HEK293 (cell line): Measurements from ENCODE around the gene PLB1.

ENCODE experiments used
- CTCF ChIA-PET: fragments of 350-600 bp; formaldehyde crosslinking; extraction: SDS; loops from one replicate; lab custom pipeline; 2021; ENCODE audit warnings: antibody characterized with exemption; lab: Yijun Ruan, JAX
- POLR2A ChIA-PET: fragments of 300-600 bp; formaldehyde crosslinking; extraction: SDS; loops from one replicate; lab custom pipeline; 2020; ENCODE audit warnings: antibody characterized with exemption, inconsistent platforms; lab: Yijun Ruan, JAX
- H3K27ac ChIP-seq: fragments of 200-500 bp; sonication (Bioruptor generic); 2 replicates; pipeline ENCODE4 v1.5.1; 2014; ENCODE audit warnings: low read depth, low read length, control low read depth, inconsistent platforms; ENCODE audit errors: extremely low read depth
- H3K36me3 ChIP-seq, 2 experiments: fragments of 200-500 bp in 1 of 2; sonication (Bioruptor generic) in 1 of 2; 1 replicate in 1 of 2; 2 replicates in 1 of 2; pipeline ENCODE4 v1.5.1; 2014 to 2017; ENCODE audit warnings: inconsistent platforms in 2 of 2, low read length in 2 of 2; ENCODE audit not compliant: control insufficient read depth in 2 of 2, insufficient read depth in 1 of 2
- H3K4me1 ChIP-seq: fragments of 200-500 bp; sonication (Bioruptor generic); 2 replicates; pipeline ENCODE4 v1.5.1; 2014; ENCODE audit warnings: mild to moderate bottlenecking, low read length, inconsistent platforms; ENCODE audit not compliant: control insufficient read depth, insufficient read depth
- H3K4me3 ChIP-seq: 2 replicates; pipeline ENCODE4 v1.5.1; 2011; ENCODE audit warnings: low read depth, mild to moderate bottlenecking, control low read depth, low read length, moderate library complexity
- H3K9me3 ChIP-seq: fragments of 200-500 bp; sonication (Bioruptor generic); 2 replicates; pipeline ENCODE4 v1.5.1; 2014; ENCODE audit warnings: low read depth, low read length, inconsistent platforms; ENCODE audit not compliant: control insufficient read depth, insufficient read depth
- BCL11B ChIP-seq: fragments of 450-650 bp; formaldehyde crosslinking; IDR thresholded peaks from 2 replicates; pipeline ENCODE4 v1.5.1; 2016; ENCODE audit warnings: low read depth, missing biosample characterization, missing genetic modification characterization
- CTCF ChIP-seq: fragments of 450-650 bp; formaldehyde crosslinking; IDR thresholded peaks from 2 replicates; pipeline ENCODE4 v1.5.1; 2016; ENCODE audit warnings: missing biosample characterization, missing genetic modification characterization
- GLIS2 ChIP-seq: fragments of 450-650 bp; formaldehyde crosslinking; IDR thresholded peaks from 2 replicates; pipeline ENCODE4 v1.5.1; 2016; ENCODE audit warnings: missing biosample characterization, missing genetic modification characterization
- PRDM1 ChIP-seq: fragments of 450-650 bp; formaldehyde crosslinking; IDR thresholded peaks from 2 replicates; pipeline ENCODE4; 2016; ENCODE audit warnings: missing biosample characterization, missing genetic modification characterization
- REST ChIP-seq: fragments of 450-650 bp; formaldehyde crosslinking; IDR thresholded peaks from 2 replicates; pipeline ENCODE4 v1.5.1; 2016; ENCODE audit warnings: missing biosample characterization, missing genetic modification characterization
- TRIM28 ChIP-seq: IDR thresholded peaks from 2 replicates; pipeline ENCODE4 v1.6.1; 2011; ENCODE audit warnings: low read length, control low read depth, borderline replicate concordance
- TSHZ1 ChIP-seq: fragments of 450-650 bp; formaldehyde crosslinking; IDR thresholded peaks from 2 replicates; pipeline ENCODE4 v1.5.1; 2016; ENCODE audit warnings: missing biosample characterization, missing genetic modification characterization, borderline replicate concordance
- ZBTB17 ChIP-seq: fragments of 450-650 bp; formaldehyde crosslinking; IDR thresholded peaks from 2 replicates; pipeline ENCODE4 v1.5.1; 2016; ENCODE audit warnings: missing biosample characterization, missing genetic modification characterization
- ZNF223 ChIP-seq: fragments of 450-650 bp; formaldehyde crosslinking; IDR thresholded peaks from 2 replicates; pipeline ENCODE4 v1.5.1; 2016; ENCODE audit warnings: missing biosample characterization, missing genetic modification characterization
- ZNF274 ChIP-seq, 2 experiments: fragments of 200-500 bp in 1 of 2; fragments of 450-650 bp in 1 of 2; sonication (Bioruptor generic) in 1 of 2; formaldehyde crosslinking in 1 of 2; IDR thresholded peaks; 2 replicates each; pipeline versions ENCODE4 v1.5.1 to v1.6.1; 2014 to 2016; ENCODE audit warnings: borderline replicate concordance in 1 of 2, inconsistent platforms in 1 of 2, low read length in 1 of 2, missing biosample characterization in 1 of 2, missing genetic modification characterization in 1 of 2
- ZNF292 ChIP-seq: fragments of 450-650 bp; formaldehyde crosslinking; IDR thresholded peaks from 2 replicates; pipeline ENCODE4 v1.5.1; 2016; ENCODE audit warnings: low read depth, missing biosample characterization, missing genetic modification characterization, borderline replicate concordance
- ZNF513 ChIP-seq: fragments of 450-650 bp; IDR thresholded peaks from 2 replicates; pipeline ENCODE4 v1.5.1; 2018; ENCODE audit warnings: missing biosample characterization, missing genetic modification characterization
- ZNF555 ChIP-seq: fragments of 450-650 bp; formaldehyde crosslinking; conservative IDR thresholded peaks from 2 replicates; pipeline ENCODE4 v1.5.1; 2017; ENCODE audit warnings: missing biosample characterization, mild to moderate bottlenecking, missing genetic modification characterization, inconsistent platforms
- ZNF560 ChIP-seq: fragments of 450-650 bp; formaldehyde crosslinking; IDR thresholded peaks from 2 replicates; pipeline ENCODE4 v1.5.1; 2017; ENCODE audit warnings: missing biosample characterization, missing genetic modification characterization, borderline replicate concordance
- ZNF561 ChIP-seq: fragments of 450-650 bp; IDR thresholded peaks from 2 replicates; pipeline ENCODE4 v1.5.1; 2018; ENCODE audit warnings: missing biosample characterization, missing genetic modification characterization, borderline replicate concordance
- ZNF707 ChIP-seq: fragments of 450-650 bp; formaldehyde crosslinking; IDR thresholded peaks from 2 replicates; pipeline ENCODE4 v1.5.1; 2016; ENCODE audit warnings: missing biosample characterization, missing genetic modification characterization

The PLB1 gene

GRCh38 chr2:28568533-28568932 is 72.7 kb downstream of the PLB1 start (continued):
- no peak for TF ChIP-seq CTCF

GRCh38 chr2:28570431-28570830 is 74.6 kb downstream of the PLB1 start:
- Histone ChIP-seq H3K4me1 (no peaks in the 10 kb centered on the region), H3K9me3 (no peaks in the 10 kb centered on the region), H3K27ac (no peak overlapping the region), H3K36me3 (no peaks in the 10 kb centered on the region), H3K4me3 (no peak overlapping the region)
- ChIA-PET POLR2A (no interaction called here), CTCF (interaction anchor here (0.7 to 1.4 kb wide), 3 partner anchors 11 to 55 kb away, joined by 3 to 4 read pairs (median 3); no protein-coding TSS in a partner anchor)
- TF ChIP-seq REST (tag by site-specific recombination) (no peak), BCL11B (no peak), ZNF707 (tag by site-specific recombination) (no peak), ZNF561 (tag by site-specific recombination) (no peak), ZNF555 (no peak), TSHZ1 (no peak), PRDM1 (no peak), ZNF513 (tag by site-specific recombination) (no peak), ZNF223 (tag by site-specific recombination) (no peak), ZNF292 (tag by site-specific recombination) (no peak), ZNF560 (tag by site-specific recombination) (no peak), ZNF274 (IDR thresholded peaks at IDR 0.05; ENCODE audit: low read length) (no peak), ZNF274 (tag by site-specific recombination; IDR thresholded peaks at IDR 0.05; ENCODE audit: borderline replicate concordance) (no peak), TRIM28 (no peak), GLIS2 (tag by site-specific recombination) (no peak), ZBTB17 (tag by site-specific recombination) (no peak)
